GM19463 (cell line): ENCODE data around the gene CAMSAP2.

Experiments
- ATAC-seq: cut with Tn5 transposase; IDR thresholded peaks from one replicate; pipeline ENCODE4 v1.9.1; 2021; ENCODE audit warnings: mild to moderate bottlenecking, moderate library complexity; ENCODE audit not compliant: unreplicated experiment

Gene CAMSAP2

GRCh38 chr1:200738327-200738948 is at the start of gene CAMSAP2:
TSS of gene CAMSAP2 (plus strand) at chr1:200738893. CDS start at chr1:200739828, 935 bp downstream.
- peak; percentile 32 for ATAC-seq

GRCh38 chr1:200692316-200692715 is 46.4 kb upstream of the CAMSAP2 start:
- no peak for ATAC-seq

- no peak for ATAC-seq
Observed at GRCh38 chr1:200693327-200693726, 45.4 kb upstream of the CAMSAP2 start.

GRCh38 chr1:200694738-200695137 is 44.0 kb upstream of the CAMSAP2 start:
- ATAC-seq: no peak

- no peak for ATAC-seq
Observed at GRCh38 chr1:200699871-200700270, 38.8 kb upstream of the CAMSAP2 start.

- ATAC-seq: no peak
Observed at GRCh38 chr1:200704986-200705500, 33.6 kb upstream of the CAMSAP2 start.

- no peak for ATAC-seq
Observed at GRCh38 chr1:200706111-200706814, 32.4 kb upstream of the CAMSAP2 start.

- ATAC-seq: no peak
Observed at GRCh38 chr1:200707116-200707515, 31.6 kb upstream of the CAMSAP2 start.

GRCh38 chr1:200708161-200708560 is 30.5 kb upstream of the CAMSAP2 start:
- ATAC-seq: no peak

GRCh38 chr1:200708769-200709168 is 29.9 kb upstream of the CAMSAP2 start:
- no peak for ATAC-seq

GRCh38 chr1:200710166-200710565 is 28.5 kb upstream of the CAMSAP2 start:
- no peak for ATAC-seq

- no peak for ATAC-seq
Observed at GRCh38 chr1:200714504-200715187, 24.0 kb upstream of the CAMSAP2 start.

- no peak for ATAC-seq
Observed at GRCh38 chr1:200720199-200720598, 18.5 kb upstream of the CAMSAP2 start.

- ATAC-seq: no peak
Observed at GRCh38 chr1:200724064-200724463, 14.6 kb upstream of the CAMSAP2 start.

- ATAC-seq: no peak
Observed at GRCh38 chr1:200727257-200727656, 11.4 kb upstream of the CAMSAP2 start.

GRCh38 chr1:200729863-200730262 is 8.8 kb upstream of the CAMSAP2 start:
- ATAC-seq: no peak

GRCh38 chr1:200731654-200732332 is 6.9 kb upstream of the CAMSAP2 start:
- ATAC-seq: no peak

- no peak for ATAC-seq
Observed at GRCh38 chr1:200732438-200732837, 6.3 kb upstream of the CAMSAP2 start.

- no peak for ATAC-seq
Observed at GRCh38 chr1:200733907-200734306, 4.8 kb upstream of the CAMSAP2 start.

GRCh38 chr1:200737647-200738291 is 924 bp upstream of the CAMSAP2 start:
- ATAC-seq: no peak
